Measurements from ENCODE around the gene PRLR.
"Not testable (repeated sequence)": the region's sequence is repeated elsewhere in the genome, so short reads cannot be mapped to it uniquely, and the experiment has no call there.

Gene PRLR

DNA sequence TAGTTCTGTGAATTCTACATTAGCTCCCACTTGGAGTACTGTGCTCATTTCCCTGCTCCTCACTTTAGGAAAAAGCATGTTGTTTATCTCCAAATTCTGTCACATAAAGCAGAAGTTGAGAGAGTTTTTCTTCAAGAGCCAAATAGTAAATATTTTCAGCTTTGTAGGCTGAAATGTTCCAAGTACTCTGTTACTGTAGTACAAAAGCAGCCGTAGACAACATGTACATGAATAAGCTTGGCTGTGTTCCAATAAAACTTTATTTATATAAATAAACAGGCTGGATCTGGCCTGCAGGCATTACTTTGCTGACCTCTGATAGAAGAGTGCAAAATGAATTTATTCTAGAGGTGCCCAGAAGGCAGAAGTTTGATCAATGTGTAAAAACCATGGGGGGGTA is 109.6 kb downstream of the PRLR start:
- no peak for DNase-seq

DNA sequence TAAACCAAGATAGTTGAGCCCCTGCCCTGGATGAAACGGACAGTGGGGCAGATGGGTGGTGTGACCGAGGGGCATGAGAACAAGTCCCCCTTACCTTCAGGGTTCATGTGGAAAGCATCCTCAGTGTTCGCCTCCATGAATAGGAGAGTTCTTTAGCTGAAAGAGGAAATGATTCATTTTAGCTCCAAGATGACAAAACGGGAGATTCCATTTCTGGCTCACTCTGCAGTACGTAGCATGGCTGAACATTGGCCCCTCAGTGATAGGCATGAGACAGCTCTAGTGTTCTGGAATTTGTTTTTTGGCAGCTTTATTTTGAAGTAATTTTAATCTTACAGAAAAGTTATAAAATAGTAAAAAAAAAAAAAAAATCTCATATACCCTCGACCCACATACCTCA is 112.3 kb downstream of the PRLR start:
- peak; percentile 79 for DNase-seq

DNA sequence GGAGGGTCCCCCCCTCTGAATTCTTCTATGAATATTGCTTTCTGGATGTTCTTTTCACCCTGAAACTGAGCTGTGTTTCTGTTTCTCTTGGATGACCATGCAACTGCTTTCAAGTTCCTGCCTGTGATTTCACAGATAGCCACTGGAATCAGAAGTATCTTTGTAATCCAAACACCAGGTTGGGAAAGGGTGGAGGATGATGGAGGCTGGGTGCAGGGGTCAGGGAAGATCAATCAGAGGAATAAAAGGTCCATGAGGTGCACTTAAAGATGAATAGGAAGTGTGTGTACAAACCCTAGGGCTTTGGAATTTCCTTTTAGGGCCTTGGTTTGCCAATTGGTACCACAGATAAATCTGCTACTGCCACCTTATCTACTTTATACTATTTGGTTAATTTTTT is 114.4 kb downstream of the PRLR start:
- DNase-seq = no peak

DNA sequence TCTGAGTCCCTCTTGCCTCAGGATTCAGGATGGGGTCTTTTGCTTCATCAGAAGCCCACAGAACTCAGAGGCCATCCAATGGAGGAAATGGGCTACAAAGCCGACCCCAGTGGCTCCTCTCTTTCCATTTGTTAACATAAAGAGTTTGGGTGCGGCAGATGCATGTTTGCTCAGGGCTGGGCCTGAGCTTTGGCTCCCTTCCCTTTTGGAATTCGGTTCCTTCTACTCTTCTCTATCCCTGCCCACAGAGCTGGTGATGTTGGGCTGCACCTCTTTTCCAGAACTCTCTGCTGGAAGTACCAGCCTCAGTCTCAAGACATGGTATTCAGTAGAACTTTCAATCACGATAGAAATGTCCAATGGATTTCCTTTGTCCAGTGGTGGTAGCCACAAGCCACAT is 115.6 kb downstream of the PRLR start:
- DNase-seq = no peak

DNA sequence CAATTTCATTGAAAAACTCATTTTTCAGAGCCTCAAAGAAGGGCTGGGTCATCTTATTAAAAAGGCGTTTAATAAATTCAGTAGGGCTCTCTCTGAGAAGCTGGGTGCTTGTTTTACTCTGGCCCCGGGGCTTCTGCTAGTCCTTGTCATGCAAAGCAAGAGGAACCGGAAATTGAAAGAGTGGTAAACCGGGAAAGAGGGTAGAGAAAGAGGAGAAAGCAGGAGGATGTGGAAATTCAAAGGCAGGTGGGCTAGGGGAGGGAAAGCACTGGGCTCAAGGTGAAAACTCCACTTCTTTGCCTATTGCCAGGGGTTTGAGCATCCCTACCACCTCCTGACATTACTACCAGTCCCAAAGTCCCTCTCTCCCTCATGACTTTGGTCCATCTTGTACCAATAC is 118.0 kb downstream of the PRLR start:
- DNase-seq = no peak

DNA sequence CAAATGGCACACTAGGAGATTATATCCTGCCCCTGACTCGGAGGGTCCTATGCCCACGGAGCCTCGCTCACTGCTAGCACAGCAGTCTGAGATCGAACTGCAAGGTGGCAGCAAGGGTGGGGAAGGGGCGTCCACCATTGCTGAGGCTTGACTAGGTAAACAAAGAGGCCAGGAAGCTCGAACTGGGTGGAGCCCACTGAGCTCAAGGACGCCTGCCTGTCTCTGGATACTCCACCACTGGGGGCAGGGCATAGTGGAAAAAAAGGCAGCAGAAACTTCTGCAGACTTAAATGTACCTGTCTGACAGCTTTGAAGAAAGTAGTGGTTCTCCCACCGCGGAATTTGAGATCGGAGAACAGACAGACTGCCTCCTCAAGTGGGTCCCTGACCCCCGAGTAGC is 125.7 kb downstream of the PRLR start:
- not testable (repeated sequence) for DNase-seq

DNA sequence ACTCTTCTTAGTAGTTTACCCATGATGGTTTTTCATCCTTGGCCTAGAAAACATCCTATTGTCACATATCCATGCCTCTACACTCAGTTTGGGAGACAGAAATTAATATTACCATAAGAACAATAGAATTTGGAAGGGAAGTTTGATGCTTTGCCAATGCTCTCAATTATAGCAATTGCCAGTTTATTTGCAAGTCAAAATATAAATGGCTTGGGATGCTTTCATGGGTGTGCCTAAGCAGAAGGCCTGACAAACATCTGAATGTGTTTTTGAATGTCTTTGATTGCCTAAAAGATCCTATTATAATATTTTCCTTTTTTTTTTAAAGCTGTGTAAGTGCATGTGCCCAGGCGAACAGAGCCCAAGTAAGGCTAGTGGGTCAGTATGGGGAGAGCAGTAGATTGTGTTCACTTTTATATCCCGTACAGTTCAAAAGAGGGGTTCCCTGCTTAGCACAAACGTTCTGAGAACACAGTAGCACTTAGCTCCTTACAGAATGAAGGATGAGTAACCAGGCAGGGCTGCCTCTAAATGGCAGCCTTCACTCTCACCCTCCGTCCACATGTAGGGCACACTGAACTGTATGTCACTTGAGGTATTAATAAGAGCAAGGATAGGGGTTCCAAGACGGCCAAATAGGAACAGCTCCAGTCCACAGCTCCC is 126.5 kb downstream of the PRLR start:
- no peak for DNase-seq

DNA sequence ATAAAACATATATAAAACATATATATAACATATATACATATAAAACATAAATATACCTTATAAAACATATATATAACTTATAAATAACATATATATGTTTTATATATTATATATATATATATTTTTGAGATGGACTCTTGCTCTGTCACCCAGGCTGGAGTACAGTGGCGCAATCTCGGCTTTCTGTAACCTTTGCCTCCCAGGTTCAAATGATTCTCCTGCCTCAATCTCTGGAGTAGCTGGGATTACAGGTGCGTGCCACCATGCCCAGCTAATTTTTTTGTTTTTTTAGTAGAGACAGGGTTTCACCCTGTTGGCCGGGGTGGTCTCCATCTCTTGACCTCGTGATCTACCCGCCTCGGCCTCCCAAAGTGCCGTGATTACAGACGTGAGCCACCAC is 128.6 kb downstream of the PRLR start:
- not testable (repeated sequence) for DNase-seq

DNA sequence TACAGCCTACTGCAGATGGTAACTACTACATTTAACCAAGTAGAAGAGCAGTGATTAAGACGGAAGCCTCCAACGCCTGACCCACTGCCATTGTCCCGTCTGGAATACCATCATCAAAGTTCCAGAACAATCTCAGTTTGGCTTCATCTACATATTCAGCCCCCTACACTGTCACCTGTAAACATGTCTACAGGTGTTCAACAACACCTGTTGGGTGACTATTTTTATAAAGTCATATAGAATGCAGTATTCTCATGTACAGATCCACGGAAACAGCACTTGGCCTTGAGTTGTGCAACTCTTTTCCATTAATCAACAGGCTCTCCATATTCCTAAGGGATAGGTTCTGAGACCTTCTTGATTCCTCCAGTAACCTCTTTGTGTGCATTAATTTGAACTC is 129.3 kb downstream of the PRLR start:
- no peak for DNase-seq

DNA sequence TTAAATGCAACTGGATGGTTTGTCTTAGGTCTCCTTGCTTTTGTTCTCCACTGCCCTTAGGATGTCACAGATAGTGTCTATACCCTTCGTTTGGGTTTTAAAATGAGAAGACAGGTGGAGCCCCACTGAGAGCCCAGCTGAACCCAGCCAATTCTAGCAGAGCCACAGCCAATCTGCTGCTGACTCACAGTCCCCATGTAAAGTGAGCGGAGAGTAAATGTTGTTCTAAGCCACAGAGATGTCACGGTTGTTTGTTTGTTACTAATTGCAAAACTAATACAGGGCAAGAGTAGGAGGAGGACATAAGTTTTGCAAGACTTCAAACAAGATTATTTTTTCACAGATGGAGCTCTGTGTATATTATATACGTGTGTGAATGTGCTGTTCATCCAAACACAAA is 132.1 kb downstream of the PRLR start:
- no peak for DNase-seq

DNA sequence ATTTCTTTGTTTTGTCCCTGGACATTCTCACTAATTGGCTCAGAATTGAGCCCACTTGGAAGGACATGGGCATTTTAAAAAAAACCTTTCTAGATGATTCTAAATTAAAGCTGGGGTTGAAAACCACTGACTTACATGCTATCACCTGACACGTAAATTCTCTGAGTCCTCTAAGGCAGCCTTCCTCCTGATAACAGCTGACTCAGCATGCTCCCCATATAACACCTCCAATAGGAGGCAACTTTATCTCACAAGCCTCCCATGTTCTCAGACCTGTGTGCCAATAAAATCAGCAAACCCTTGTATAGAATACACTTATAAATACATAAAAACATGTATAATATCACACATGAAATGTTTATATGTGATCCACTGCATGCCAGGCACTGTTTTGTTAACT is 133.4 kb downstream of the PRLR start:
- no peak for DNase-seq

DNA sequence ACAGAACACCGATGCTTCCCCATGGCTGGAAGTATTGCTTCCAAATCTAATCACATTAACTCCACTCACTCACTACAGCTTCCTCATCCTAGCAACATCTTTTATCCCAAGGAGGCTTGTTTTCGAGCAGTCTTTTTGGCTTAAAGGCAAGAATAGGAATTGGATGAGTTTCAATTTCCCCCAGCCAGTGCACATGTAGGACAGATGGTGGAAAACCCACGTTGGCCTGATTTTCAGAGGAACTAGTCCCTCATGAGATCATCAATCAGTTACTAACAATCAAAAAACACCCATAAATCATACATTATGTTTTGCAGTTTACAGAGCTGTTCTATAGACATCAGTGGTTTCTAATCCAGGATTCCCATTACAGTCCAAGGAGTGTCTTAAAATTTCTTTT is 134.1 kb downstream of the PRLR start:
- DNase-seq = no peak

DNA sequence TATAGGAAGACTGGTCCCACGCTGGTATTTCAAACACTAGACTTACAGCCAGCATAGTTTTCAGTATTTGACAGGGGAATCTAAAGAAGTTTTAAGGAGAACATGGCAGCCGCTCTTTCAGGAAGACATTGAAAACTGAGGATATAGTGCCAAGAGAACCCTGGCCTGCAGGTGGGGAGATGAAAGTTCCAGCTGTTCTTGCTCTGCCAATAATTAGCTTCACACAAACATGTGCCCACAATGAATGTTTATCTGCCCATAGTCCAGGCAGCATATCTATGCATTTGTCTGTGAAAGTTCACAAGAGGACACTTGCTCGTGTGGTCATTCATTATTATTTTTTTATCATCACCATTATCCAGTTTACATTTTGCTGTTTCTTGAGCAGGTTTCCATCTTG is 134.9 kb downstream of the PRLR start:
- no peak for DNase-seq

DNA sequence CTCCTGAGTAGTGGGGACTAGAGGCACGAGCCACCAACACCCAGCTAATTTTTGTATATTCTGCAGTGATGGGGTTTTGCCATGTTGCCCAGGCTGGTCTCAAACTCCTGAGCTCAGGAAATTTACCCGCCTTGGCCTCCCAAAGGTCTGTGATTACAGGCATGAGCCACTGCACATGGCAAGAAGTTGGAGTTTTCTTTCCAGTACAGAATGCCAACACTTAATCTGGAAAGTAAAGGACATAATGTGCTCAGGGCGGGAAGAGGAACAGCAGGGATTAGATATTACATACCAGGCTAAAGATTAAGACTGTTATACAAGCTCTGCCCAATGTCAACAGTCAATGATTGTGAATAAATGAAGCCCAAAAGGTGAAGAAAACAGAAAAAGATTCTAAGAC is 135.3 kb downstream of the PRLR start:
- no peak for DNase-seq

DNA sequence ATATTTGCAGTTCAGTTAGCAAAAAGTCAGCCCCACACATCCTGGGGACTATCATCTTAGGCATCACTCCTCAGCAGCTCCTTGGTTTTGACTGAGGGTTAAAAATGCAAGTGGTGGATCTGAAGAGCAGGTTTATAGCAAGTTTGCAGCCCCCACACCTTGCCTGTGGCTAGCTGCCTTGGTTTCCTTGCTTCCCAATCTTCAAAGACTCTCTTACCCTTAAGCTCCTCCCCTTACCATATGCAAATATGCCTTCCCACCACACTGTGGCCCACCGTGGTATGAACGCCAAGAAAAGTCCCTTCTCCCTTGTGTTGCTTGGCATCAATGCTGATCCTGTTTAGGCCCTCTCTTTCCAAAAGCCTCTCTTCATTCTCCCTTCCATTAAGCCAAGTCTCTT is 137.6 kb downstream of the PRLR start:
- DNase-seq = no peak

DNA sequence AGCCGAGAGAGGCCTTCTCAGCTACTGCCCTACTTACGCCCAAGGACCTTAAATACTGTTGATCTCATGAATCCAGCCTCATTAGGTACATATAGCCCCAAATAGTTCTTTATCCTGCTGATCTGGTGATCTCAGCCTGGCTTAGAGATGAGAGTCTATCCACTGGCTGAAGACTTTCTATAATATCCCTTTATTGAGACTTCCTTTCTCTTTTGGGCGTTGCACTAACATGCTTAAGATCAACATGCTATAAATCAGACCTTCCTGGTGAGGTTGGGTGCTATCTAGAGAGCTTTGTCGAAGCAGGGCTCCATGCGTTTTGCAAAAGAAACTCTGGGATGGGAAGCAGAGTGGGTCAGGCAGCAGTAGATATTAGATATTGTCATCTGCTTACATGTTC is 138.6 kb downstream of the PRLR start:
- DNase-seq = no peak

DNA sequence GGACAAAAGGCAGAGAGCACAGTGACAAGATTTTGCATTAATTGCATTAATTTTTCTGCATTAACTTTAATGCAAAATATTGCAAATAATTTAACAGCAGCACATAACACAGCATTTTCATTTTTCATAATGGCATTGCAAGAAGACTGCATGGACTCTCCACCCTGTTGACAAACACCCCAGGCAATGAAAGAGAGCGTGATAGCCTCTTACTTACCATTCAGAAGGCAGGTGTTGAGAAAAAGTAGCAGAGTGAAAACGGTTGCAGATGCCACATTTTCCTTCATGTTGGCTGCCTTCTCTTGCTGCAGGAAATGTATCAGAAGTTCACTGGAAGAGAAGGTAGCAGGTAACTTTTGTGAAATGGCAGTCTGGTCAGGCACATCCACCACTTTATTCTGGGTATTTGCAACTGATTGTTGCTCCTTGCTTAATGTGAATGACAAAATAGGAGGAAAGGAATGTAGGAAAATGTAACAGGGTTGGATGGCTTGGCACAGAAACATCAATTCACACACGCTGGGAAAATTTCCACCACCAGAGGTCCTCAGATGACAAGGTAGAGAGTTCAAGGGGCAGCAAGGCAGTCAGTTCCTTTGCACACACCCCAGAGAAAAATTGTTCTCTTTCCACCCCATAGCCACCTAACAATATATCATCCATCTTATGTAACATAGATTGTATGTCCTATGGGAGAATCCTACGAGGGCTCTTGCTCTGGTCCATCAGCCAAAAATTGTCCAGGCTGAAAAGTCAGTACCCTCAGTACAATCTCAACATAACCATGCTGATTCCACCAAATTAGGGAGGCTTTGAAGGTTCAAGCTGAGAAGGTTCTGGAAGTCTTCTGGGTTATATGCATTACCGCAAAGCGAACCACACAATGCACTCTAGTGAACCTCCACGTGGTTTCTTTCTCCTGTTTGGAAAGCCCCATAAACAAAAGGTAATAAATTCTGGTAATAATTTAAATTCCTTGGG is 140.7 kb downstream of the PRLR start:
- peak; percentile 76 for DNase-seq

DNA sequence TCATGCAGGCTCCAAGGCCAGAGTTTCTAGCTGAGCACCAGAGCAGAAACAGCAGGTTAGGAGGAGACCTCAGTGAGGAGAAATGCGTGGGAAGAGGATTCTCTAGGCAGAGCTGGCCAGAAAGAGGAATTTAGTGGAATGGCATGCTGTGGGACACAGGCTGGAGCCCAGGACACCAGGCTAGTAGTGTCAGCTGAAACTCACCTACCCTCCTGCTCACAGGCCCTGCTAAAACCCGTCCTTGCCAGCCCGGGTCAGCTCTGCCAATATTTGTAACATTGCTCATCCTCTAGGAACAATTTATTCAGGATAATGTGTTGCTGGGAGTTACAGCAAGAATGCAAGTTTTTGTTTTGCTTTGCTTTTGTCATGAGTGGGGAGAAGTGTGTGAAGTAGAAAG is 142.3 kb downstream of the PRLR start:
- DNase-seq = peak; percentile 66

DNA sequence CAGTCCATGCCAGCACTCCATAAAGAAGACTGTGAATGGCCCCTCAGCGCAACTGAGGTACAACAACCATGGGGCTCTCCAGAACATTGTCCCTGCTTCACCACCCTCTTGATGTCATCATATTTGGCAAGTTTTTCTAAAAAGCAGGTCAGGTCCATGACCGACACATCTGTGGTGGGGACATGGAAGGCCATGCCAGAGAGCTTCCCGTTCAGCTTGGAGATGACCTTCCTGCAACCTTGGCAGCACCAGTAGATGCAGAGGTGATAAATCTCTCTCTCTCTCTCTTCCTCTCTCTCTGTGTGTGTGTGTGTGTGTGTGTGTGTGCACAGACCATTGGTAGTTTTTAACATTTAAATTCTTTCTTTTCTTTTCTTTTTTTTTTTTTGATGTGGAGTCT is 147.1 kb downstream of the PRLR start:
- DNase-seq = no peak

DNA sequence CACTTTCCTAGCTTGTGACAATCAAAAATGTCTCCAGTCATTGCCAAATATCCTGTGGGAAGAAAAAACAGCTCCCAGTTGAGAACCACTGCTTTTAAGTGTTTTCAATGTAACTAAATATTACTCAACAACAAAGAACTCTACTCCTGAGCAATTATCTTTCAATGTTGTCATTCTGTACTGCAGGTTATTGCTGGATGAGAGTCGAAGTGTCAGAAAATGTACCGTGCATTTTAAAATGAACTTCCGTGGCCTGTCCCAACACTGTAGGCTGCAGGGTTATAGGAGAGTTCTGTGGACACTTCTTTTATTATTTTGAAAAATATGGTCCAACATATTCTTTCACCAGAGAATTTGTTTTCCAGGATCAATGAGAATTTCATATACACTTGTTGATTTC is 147.8 kb downstream of the PRLR start:
- DNase-seq = no peak

DNA sequence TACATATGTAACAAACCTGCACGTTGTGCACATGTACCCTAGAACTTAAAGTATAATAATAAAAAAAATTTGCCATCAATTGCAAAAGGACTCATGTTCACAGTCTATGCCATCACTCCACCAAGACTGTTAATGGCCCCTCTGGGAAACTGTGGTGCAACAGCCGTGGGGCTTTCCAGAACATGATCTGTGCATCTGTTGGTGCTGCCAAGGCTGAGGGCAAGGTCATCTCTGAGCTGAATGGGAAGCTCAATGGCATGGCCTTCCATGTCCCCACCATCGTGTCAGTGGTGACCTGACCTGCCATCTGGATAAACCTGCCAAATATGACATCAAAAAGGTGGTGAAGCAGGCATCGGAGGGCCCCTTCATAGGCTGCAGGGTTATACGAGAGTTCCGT is 149.2 kb downstream of the PRLR start:
- no peak for DNase-seq

DNA sequence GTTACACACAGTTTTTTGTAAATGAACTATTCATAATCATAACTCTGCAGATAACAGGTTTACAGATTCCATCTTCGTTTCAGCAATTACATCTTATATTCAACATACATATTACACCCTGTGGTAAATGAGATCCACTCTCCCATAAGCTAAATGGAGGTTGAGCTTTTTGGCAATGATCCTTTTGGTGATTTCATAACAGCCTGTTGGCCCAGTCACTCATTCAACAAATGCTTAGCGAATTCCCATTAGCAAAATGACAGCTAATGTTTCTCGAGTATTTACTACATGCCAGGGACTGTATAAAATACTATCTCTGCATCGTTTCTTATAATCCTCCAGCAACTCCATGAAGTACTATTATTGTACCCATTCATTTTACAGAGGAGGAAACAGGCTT is 157.1 kb downstream of the PRLR start:
- no peak for DNase-seq

DNA sequence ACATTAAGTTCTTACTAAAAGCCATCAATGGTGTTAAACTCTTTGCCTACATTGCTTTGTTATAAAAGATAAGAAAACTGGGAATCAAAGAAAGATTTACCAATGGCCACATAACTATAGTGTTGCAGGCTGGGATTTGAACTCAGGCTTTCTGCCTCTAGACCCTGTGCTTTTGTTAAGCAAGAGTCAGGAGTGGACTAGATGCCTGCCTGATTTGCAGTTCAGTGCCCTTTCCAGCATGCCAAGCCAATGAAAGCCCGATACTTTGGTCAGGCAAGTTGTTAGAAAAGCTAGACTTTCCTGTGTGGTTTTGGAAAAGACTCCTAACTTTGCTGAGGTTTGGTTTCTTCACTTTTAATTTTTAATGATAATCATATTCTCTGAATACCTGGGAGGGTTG is 161.1 kb downstream of the PRLR start:
- no peak for DNase-seq

DNA sequence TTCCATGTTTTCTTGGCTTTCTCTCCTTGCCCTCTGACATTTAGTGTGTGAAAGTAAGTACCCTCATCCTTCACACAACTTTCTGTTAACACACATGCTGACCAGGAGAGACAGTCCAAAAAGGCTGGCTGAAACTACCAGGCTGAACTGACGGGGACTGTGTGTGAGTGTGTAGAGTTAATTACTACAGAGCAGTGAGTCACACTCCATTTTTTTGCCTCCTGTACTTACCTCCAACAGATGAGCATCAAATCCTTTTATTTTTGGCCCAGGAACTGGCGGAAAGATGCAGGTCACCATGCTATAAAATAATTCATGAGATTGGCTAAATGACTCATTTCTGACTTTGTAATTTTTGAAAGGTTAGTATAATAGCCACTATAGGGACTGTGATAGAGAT is 162.3 kb downstream of the PRLR start:
- no peak for DNase-seq

All from EL (cell line).